HG03039 (cell line): ENCODE measurements around the gene GRK5.

Experiments
- ATAC-seq: cut with Tn5 transposase; IDR thresholded peaks from one replicate; pipeline ENCODE4 v1.9.1; 2021; ENCODE audit warnings: mild to moderate bottlenecking, moderate library complexity; ENCODE audit not compliant: unreplicated experiment

GRK5 gene

GRCh38 chr10:119292968-119293760 is 85.8 kb downstream of the GRK5 start:
- no peak for ATAC-seq

- ATAC-seq = no peak
Measured at GRCh38 chr10:119296703-119297102, 89.3 kb downstream of the GRK5 start.

- no peak for ATAC-seq
Measured at GRCh38 chr10:119297207-119297968, 90.0 kb downstream of the GRK5 start.

- no peak for ATAC-seq
Measured at GRCh38 chr10:119298810-119299209, 91.4 kb downstream of the GRK5 start.

- no peak for ATAC-seq
Measured at GRCh38 chr10:119299531-119299930, 92.2 kb downstream of the GRK5 start.

- ATAC-seq = no peak
Measured at GRCh38 chr10:119301397-119301796, 94.0 kb downstream of the GRK5 start.

- no peak for ATAC-seq
Measured at GRCh38 chr10:119302172-119302571, 94.8 kb downstream of the GRK5 start.

GRCh38 chr10:119302591-119303253 is 95.4 kb downstream of the GRK5 start:
- no peak for ATAC-seq

GRCh38 chr10:119303886-119304285 is 96.5 kb downstream of the GRK5 start:
- no peak for ATAC-seq

- ATAC-seq = no peak
Measured at GRCh38 chr10:119304541-119304940, 97.2 kb downstream of the GRK5 start.

GRCh38 chr10:119305860-119306513 is 98.6 kb downstream of the GRK5 start:
- peak; percentile 38 for ATAC-seq

GRCh38 chr10:119306514-119306951 is 99.2 kb downstream of the GRK5 start:
- ATAC-seq = peak; percentile 65

- ATAC-seq = peak; percentile 15
Measured at GRCh38 chr10:119306986-119307392, 99.6 kb downstream of the GRK5 start.

- ATAC-seq = no peak
Measured at GRCh38 chr10:119308089-119308488, 100.7 kb downstream of the GRK5 start.

- ATAC-seq = no peak
Measured at GRCh38 chr10:119308551-119309422, 101.4 kb downstream of the GRK5 start.

- no peak for ATAC-seq
Measured at GRCh38 chr10:119309423-119309770, 102.0 kb downstream of the GRK5 start.

- no peak for ATAC-seq
Measured at GRCh38 chr10:119310806-119311205, 103.4 kb downstream of the GRK5 start.

GRCh38 chr10:119312241-119312640 is 104.9 kb downstream of the GRK5 start:
- ATAC-seq = no peak

GRCh38 chr10:119313024-119313423 is 105.7 kb downstream of the GRK5 start:
- no peak for ATAC-seq

GRCh38 chr10:119313644-119314043 is 106.3 kb downstream of the GRK5 start:
- peak; percentile 73 for ATAC-seq
